Adrenal gland (tissue), 5 donors: ENCODE results near the gene CAMSAP1.

Source experiments
- POLR2A ChIP-seq, 2 donors: fragments of 450-650 bp; IDR thresholded peaks; one replicate each; pipeline ENCODE4 v1.6.1; 2017; ENCODE audit warnings: antibody characterized with exemption in 2 of 2, mild to moderate bottlenecking in 2 of 2, moderate library complexity in 1 of 2
- TF ChIP-seq, protein P1 (sequence below), 6 experiments: fragments of 450-650 bp in 4 of 6; fragments of 200-600 bp in 2 of 6; sonication (generic) in 1 of 6; IDR thresholded peaks; 1 replicate in 5 of 6; 2 replicates in 1 of 6; pipeline versions ENCODE4 v1.5.1 to v1.8.0; 2016 to 2021; ENCODE audit warnings: antibody characterized with exemption in 6 of 6, mild to moderate bottlenecking in 2 of 6, moderate library complexity in 1 of 6
- donor health status: DM: no; HTN: no; CAD: no.

DNA sequence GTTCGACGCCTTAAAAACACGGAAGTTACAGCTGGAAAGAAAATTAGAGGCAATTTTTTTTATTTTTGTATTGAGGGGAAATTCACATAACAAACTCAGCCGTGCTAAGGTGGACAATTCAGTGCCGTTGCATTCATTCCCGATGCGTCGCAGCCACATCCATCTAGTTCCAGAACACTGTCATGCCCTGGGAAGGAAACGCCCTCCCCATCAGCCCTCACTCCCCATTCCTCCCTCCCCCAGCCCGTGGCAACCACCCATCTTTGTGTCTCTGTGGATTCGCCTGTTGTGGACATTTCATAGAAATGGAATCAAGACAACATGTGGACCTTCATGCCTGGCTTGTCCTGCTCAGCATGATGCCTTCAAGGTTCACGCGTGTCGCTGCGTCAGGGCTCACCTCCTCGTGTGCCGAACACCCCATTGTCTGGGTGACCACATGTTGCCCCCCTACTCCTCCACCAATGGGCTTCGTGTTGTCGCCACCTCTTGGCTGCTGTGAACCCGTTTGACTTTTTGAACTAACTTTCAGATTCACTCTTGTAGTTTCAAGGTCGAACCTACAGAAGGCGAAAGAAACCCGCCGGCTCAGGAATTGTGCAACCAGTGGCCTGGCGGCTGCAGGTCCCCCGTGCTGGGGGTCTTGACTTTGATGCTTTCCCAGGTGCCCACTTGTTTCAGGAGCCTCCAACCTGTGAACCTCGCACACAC lies 17.4 kb upstream of the CAMSAP1 start:
- no peak for TF ChIP-seq POLR2A (IDR thresholded peaks at IDR 0.05)
- TF ChIP-seq, protein P1, sequence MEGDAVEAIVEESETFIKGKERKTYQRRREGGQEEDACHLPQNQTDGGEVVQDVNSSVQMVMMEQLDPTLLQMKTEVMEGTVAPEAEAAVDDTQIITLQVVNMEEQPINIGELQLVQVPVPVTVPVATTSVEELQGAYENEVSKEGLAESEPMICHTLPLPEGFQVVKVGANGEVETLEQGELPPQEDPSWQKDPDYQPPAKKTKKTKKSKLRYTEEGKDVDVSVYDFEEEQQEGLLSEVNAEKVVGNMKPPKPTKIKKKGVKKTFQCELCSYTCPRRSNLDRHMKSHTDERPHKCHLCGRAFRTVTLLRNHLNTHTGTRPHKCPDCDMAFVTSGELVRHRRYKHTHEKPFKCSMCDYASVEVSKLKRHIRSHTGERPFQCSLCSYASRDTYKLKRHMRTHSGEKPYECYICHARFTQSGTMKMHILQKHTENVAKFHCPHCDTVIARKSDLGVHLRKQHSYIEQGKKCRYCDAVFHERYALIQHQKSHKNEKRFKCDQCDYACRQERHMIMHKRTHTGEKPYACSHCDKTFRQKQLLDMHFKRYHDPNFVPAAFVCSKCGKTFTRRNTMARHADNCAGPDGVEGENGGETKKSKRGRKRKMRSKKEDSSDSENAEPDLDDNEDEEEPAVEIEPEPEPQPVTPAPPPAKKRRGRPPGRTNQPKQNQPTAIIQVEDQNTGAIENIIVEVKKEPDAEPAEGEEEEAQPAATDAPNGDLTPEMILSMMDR (IDR thresholded peaks at IDR 0.05), result no peak
